Mesothelial cell of epicardium (in vitro differentiated cells): Measurements from ENCODE around the gene KRTAP9-6. TPM values are rescaled to one million over a fixed set of nuclear protein-coding genes. Genes with fewer than 3 reads are reported as not detected.

ENCODE experiments used
- DNase-seq, 2 experiments: peaks; one replicate each; pipeline ENCODE4 v3.0.0; 2021; ENCODE audit warnings: low spot score in 2 of 2; ENCODE audit not compliant: unreplicated experiment in 2 of 2
- H3K27ac Mint-ChIP-seq: 2 replicates; pipeline ENCODE4 v1.8.0; 2021; ENCODE audit warnings: mixed read lengths
- H3K27me3 Mint-ChIP-seq: 2 replicates; pipeline ENCODE4 v1.8.0; 2021; ENCODE audit warnings: low read depth, mixed read lengths
- H3K36me3 Mint-ChIP-seq: 2 replicates; pipeline ENCODE4 v1.8.0; 2021; ENCODE audit warnings: mixed read lengths
- H3K4me1 Mint-ChIP-seq: 2 replicates; pipeline ENCODE4 v1.8.0; 2021; ENCODE audit warnings: mixed read lengths
- H3K4me3 Mint-ChIP-seq: 2 replicates; pipeline ENCODE4 v1.8.0; 2021; ENCODE audit warnings: mild to moderate bottlenecking, moderate library complexity, mixed read lengths
- H3K9me3 Mint-ChIP-seq: 2 replicates; pipeline ENCODE4 v1.8.0; 2021; ENCODE audit warnings: mixed read lengths
- total RNA-seq: library from RNA; stranded (reverse); gene quantifications from 3 replicates; pipeline ENCODE4 v1.2.1, GENCODE V29; 2021
- TF ChIP-seq, protein P1 (sequence below): fragments of 200-600 bp; sonication (generic); IDR thresholded peaks from one replicate; pipeline ENCODE4 v1.5.0; 2021; ENCODE audit warnings: antibody characterized with exemption; ENCODE audit not compliant: unreplicated experiment

Gene KRTAP9-6
- total RNA-seq, 1 donor from 2014 or later = not detected

DNA sequence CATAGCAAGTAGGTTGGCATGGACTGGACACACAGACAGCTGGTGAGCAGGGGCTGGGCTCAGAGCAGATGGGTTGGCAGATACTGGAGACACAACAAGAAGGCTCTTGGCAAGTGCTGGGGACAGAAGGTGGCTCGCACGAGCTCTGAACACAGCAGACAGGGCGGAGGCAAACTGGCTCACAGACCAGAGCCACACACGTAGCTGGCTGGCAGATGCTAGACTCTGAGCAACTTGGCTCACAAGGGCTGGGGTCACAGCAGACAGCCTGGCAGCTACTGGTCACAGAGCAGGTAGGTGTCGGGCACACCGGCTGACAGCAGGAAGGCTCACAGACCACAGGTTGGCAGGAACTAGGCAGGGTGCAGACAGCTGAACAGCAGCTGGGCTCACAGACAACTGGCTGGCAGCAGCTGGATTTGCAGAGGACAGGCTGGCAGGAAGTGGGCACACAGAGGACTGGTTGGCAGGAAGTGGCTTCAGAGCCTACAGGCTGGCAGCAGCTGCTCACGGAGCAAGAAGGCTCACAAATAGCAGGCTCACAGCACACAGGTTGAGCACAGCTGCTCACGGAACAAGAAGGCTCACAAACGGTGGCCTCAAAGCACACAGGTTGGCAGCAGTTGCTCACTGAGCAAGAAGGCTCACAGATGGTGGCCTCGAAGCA is 43.2 kb downstream of the KRTAP9-6 start:
- Mint-ChIP-seq H3K36me3 (no peaks in the 10 kb centered on the region), H3K4me3 (no peak overlapping the region), H3K9me3 (no peaks in the 10 kb centered on the region), H3K27ac (no peak overlapping the region), H3K4me1 (no peaks in the 10 kb centered on the region), H3K27me3 (peaks cover 2% of the 10 kb centered on the region)
- DNase-seq = no peak
- TF ChIP-seq, protein P1, sequence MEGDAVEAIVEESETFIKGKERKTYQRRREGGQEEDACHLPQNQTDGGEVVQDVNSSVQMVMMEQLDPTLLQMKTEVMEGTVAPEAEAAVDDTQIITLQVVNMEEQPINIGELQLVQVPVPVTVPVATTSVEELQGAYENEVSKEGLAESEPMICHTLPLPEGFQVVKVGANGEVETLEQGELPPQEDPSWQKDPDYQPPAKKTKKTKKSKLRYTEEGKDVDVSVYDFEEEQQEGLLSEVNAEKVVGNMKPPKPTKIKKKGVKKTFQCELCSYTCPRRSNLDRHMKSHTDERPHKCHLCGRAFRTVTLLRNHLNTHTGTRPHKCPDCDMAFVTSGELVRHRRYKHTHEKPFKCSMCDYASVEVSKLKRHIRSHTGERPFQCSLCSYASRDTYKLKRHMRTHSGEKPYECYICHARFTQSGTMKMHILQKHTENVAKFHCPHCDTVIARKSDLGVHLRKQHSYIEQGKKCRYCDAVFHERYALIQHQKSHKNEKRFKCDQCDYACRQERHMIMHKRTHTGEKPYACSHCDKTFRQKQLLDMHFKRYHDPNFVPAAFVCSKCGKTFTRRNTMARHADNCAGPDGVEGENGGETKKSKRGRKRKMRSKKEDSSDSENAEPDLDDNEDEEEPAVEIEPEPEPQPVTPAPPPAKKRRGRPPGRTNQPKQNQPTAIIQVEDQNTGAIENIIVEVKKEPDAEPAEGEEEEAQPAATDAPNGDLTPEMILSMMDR = no peak

- H3K9me3 Mint-ChIP-seq = no peaks in the 10 kb centered on the region
- no peaks in the 10 kb centered on the region for H3K4me1 Mint-ChIP-seq
- TF ChIP-seq, protein P1 = no peak
- no peak within 1 kb of the TSS for H3K27ac Mint-ChIP-seq
- peaks cover 2% of the 10 kb centered on the region for H3K27me3 Mint-ChIP-seq
- H3K4me3 Mint-ChIP-seq = no peak within 1 kb of the TSS
- no peaks in the 10 kb centered on the region for H3K36me3 Mint-ChIP-seq
- DNase-seq = no peak
Measured at GRCh38 chr17:41308918-41309359, 43.8 kb downstream of the KRTAP9-6 start, which contains the start of gene KRTAP16-1. Gene KRTAP16-1, minus strand, starts transcription at chr17:41309309. Its CDS starts 56 bp downstream, at chr17:41309253.

GRCh38 chr17:41311111-41311510 is 45.9 kb downstream of the KRTAP9-6 start:
- Mint-ChIP-seq H3K4me1 (no peaks in the 10 kb centered on the region), H3K4me3 (no peak overlapping the region), H3K27me3 (peaks cover 3% of the 10 kb centered on the region), H3K9me3 (no peaks in the 10 kb centered on the region), H3K27ac (no peak overlapping the region), H3K36me3 (no peaks in the 10 kb centered on the region)
- DNase-seq = no peak
- TF ChIP-seq, protein P1 = no peak

- peaks cover 5% of the 10 kb centered on the region for H3K27me3 Mint-ChIP-seq
- TF ChIP-seq, protein P1 = no peak
- H3K36me3 Mint-ChIP-seq = peaks cover 4% of the 10 kb centered on the region
- no peaks in the 10 kb centered on the region for H3K4me1 Mint-ChIP-seq
- H3K9me3 Mint-ChIP-seq = peaks cover 18% of the 10 kb centered on the region
- no peak within 1 kb of the TSS for H3K27ac Mint-ChIP-seq
- no peak for DNase-seq
- H3K4me3 Mint-ChIP-seq = no peak within 1 kb of the TSS
Measured at GRCh38 chr17:41315204-41315794, 50.1 kb downstream of the KRTAP9-6 start, which contains the start of gene KRTAP17-1. Gene KRTAP17-1, minus strand, starts transcription at chr17:41315710. Its CDS starts 60 bp downstream, at chr17:41315650.

Other genes starting within 250 kb of the KRTAP9-6 start
- gene KRTAP1-5, start 238.2 kb upstream of the KRTAP9-6 start, total RNA-seq = not detected in 3 replicates
- gene KRTAP1-4, start 235.2 kb upstream of the KRTAP9-6 start, total RNA-seq = not detected in 3 replicates
- gene KRTAP1-3, start 230.5 kb upstream of the KRTAP9-6 start, total RNA-seq = not detected in 3 replicates
- not detected in 3 replicates for gene KRTAP1-1, start 223.9 kb upstream of the KRTAP9-6 start, total RNA-seq
- not detected in 3 replicates for gene KRTAP2-1, start 218.1 kb upstream of the KRTAP9-6 start, total RNA-seq
- not detected in 3 replicates for gene KRTAP2-2, start 210.1 kb upstream of the KRTAP9-6 start, total RNA-seq
- 0.45 to 0.91 TPM (median 0.69 TPM) in 3 replicates for gene KRTAP2-3, start 205.3 kb upstream of the KRTAP9-6 start, total RNA-seq
- gene KRTAP2-4, start 199.5 kb upstream of the KRTAP9-6 start, total RNA-seq = not detected in 3 replicates
- not detected in 3 replicates for gene KRTAP4-7, start 181.2 kb upstream of the KRTAP9-6 start, total RNA-seq
- not detected in 3 replicates for gene KRTAP4-8, start 167.2 kb upstream of the KRTAP9-6 start, total RNA-seq
- not detected in 3 replicates for gene KRTAP4-16, start 163.2 kb upstream of the KRTAP9-6 start, total RNA-seq
- gene KRTAP4-9, start 160.0 kb upstream of the KRTAP9-6 start, total RNA-seq = not detected in 3 replicates
- not detected in 3 replicates for gene KRTAP4-11, start 147.0 kb upstream of the KRTAP9-6 start, total RNA-seq
- gene KRTAP4-12, start 141.2 kb upstream of the KRTAP9-6 start, total RNA-seq = not detected in 3 replicates
- gene KRTAP4-6, start 124.8 kb upstream of the KRTAP9-6 start, total RNA-seq = not detected in 3 replicates
- gene KRTAP4-5, start 115.6 kb upstream of the KRTAP9-6 start, total RNA-seq = not detected in 3 replicates
- not detected in 3 replicates for gene KRTAP4-4, start 104.6 kb upstream of the KRTAP9-6 start, total RNA-seq
- gene KRTAP4-3, start 97.2 kb upstream of the KRTAP9-6 start, total RNA-seq = not detected in 3 replicates
- not detected in 3 replicates for gene KRTAP4-2, start 87.2 kb upstream of the KRTAP9-6 start, total RNA-seq
- gene KRTAP4-1, start 80.5 kb upstream of the KRTAP9-6 start, total RNA-seq = not detected in 3 replicates
- not detected in 3 replicates for gene KRTAP9-1, start 75.5 kb upstream of the KRTAP9-6 start, total RNA-seq
- not detected in 3 replicates for gene KRTAP9-2, start 38.7 kb upstream of the KRTAP9-6 start, total RNA-seq
- not detected in 3 replicates for gene KRTAP9-3, start 32.9 kb upstream of the KRTAP9-6 start, total RNA-seq
- not detected in 3 replicates for gene KRTAP9-8, start 27.4 kb upstream of the KRTAP9-6 start, total RNA-seq
- not detected in 3 replicates for gene KRTAP9-4, start 15.7 kb upstream of the KRTAP9-6 start, total RNA-seq
- not detected in 3 replicates for gene KRTAP9-9, start 10.0 kb upstream of the KRTAP9-6 start, total RNA-seq
- gene KRTAP9-7, start 10.3 kb downstream of the KRTAP9-6 start, total RNA-seq = not detected in 3 replicates
- gene KRTAP29-1, start 37.5 kb downstream of the KRTAP9-6 start, total RNA-seq = not detected in 3 replicates
- not detected in 3 replicates for gene KRTAP16-1, start 43.9 kb downstream of the KRTAP9-6 start, total RNA-seq
- not detected in 3 replicates for gene KRTAP17-1, start 50.3 kb downstream of the KRTAP9-6 start, total RNA-seq
- gene KRT33A, start 85.5 kb downstream of the KRTAP9-6 start, total RNA-seq = not detected in 3 replicates
- gene KRT33B, start 104.4 kb downstream of the KRTAP9-6 start, total RNA-seq = not detected in 3 replicates
- not detected in 3 replicates for gene KRT34, start 116.9 kb downstream of the KRTAP9-6 start, total RNA-seq
- gene KRT31, start 132.2 kb downstream of the KRTAP9-6 start, total RNA-seq = not detected in 3 replicates
- gene KRT37, start 159.2 kb downstream of the KRTAP9-6 start, total RNA-seq = not detected in 3 replicates
- gene KRT38, start 175.6 kb downstream of the KRTAP9-6 start, total RNA-seq = not detected in 3 replicates
- gene KRT32, start 202.0 kb downstream of the KRTAP9-6 start, total RNA-seq = not detected in 3 replicates
- gene KRT35, start 215.8 kb downstream of the KRTAP9-6 start, total RNA-seq = not detected in 3 replicates
- not detected in 3 replicates for gene KRT36, start 224.5 kb downstream of the KRTAP9-6 start, total RNA-seq
- gene KRT13, start 240.2 kb downstream of the KRTAP9-6 start, total RNA-seq = 5.3 to 7.0 TPM (median 6.3 TPM) in 3 replicates